ENCODE data around the gene NFIA.
"Not testable (repeated sequence)": the region's sequence is repeated elsewhere in the genome, so short reads cannot be mapped to it uniquely, and the experiment has no call there.

The NFIA gene

GRCh38 chr1:61452176-61453035 is 370.0 kb downstream of the NFIA start:
- no peak for TF ChIP-seq ZNF274 (IDR thresholded peaks at IDR 0.05; ENCODE audit: low read depth, low read length)
- no peak overlapping the region for H3K4me3 ChIP-seq (ENCODE audit: low read length)

GRCh38 chr1:61453111-61453961 is 371.0 kb downstream of the NFIA start:
- no peak for TF ChIP-seq ZNF274 (IDR thresholded peaks at IDR 0.05; ENCODE audit: low read depth, low read length)
- no peak overlapping the region for H3K4me3 ChIP-seq (ENCODE audit: low read length)

GRCh38 chr1:61455400-61455799 is 373.0 kb downstream of the NFIA start:
- no peak for TF ChIP-seq ZNF274 (IDR thresholded peaks at IDR 0.05; ENCODE audit: low read depth, low read length)
- no peak overlapping the region for H3K4me3 ChIP-seq (ENCODE audit: low read length)

- no peak overlapping the region for H3K4me3 ChIP-seq (ENCODE audit: low read length)
- no peak for TF ChIP-seq ZNF274 (IDR thresholded peaks at IDR 0.05; ENCODE audit: low read depth, low read length)
These were observed 375.2 kb downstream of the NFIA start for GRCh38 chr1:61457526-61458040.

GRCh38 chr1:61459345-61459744 is 377.0 kb downstream of the NFIA start:
- H3K4me3 ChIP-seq (ENCODE audit: low read length) = no peak overlapping the region
- TF ChIP-seq ZNF274 (IDR thresholded peaks at IDR 0.05; ENCODE audit: low read depth, low read length) = no peak

- no peak overlapping the region for H3K4me3 ChIP-seq (ENCODE audit: low read length)
- TF ChIP-seq ZNF274 (IDR thresholded peaks at IDR 0.05; ENCODE audit: low read depth, low read length) = no peak
These were observed 377.8 kb downstream of the NFIA start for GRCh38 chr1:61460191-61460590.

GRCh38 chr1:61461406-61462384 is 379.3 kb downstream of the NFIA start:
- H3K4me3 ChIP-seq (ENCODE audit: low read length) = no peak overlapping the region
- no peak for TF ChIP-seq ZNF274 (IDR thresholded peaks at IDR 0.05; ENCODE audit: low read depth, low read length)

- H3K4me3 ChIP-seq (ENCODE audit: low read length) = no peak overlapping the region
These were observed 380.3 kb downstream of the NFIA start for GRCh38 chr1:61462628-61463027.

GRCh38 chr1:61463220-61463619 is 380.9 kb downstream of the NFIA start:
- no peak for TF ChIP-seq ZNF274 (IDR thresholded peaks at IDR 0.05; ENCODE audit: low read depth, low read length)
- H3K4me3 ChIP-seq (ENCODE audit: low read length) = no peak overlapping the region

More at GRCh38 chr1:61462628-61463027, 380.3 kb downstream of the NFIA start:
- TF ChIP-seq ZNF274 (IDR thresholded peaks at IDR 0.05; ENCODE audit: low read depth, low read length) = no peak

GRCh38 chr1:61467836-61468235 is 385.5 kb downstream of the NFIA start:
- H3K4me3 ChIP-seq (ENCODE audit: low read length) = not testable (repeated sequence)

GRCh38 chr1:61469365-61469764 is 387.0 kb downstream of the NFIA start:
- no peak for TF ChIP-seq ZNF274 (IDR thresholded peaks at IDR 0.05; ENCODE audit: low read depth, low read length)

GRCh38 chr1:61472876-61473275 is 390.5 kb downstream of the NFIA start:
- no peak for TF ChIP-seq ZNF274 (IDR thresholded peaks at IDR 0.05; ENCODE audit: low read depth, low read length)

More at GRCh38 chr1:61469365-61469764, 387.0 kb downstream of the NFIA start:
- H3K4me3 ChIP-seq (ENCODE audit: low read length) = no peak overlapping the region

GRCh38 chr1:61474269-61474817 is 392.0 kb downstream of the NFIA start:
- no peak for TF ChIP-seq ZNF274 (IDR thresholded peaks at IDR 0.05; ENCODE audit: low read depth, low read length)
- H3K4me3 ChIP-seq (ENCODE audit: low read length) = no peak overlapping the region

More at GRCh38 chr1:61472876-61473275, 390.5 kb downstream of the NFIA start:
- no peak overlapping the region for H3K4me3 ChIP-seq (ENCODE audit: low read length)
